Iris pigment epithelial cell (primary cell): ENCODE results near the gene LPP.

Source experiments
- DNase-seq: peaks from one replicate; pipeline ENCODE4 v3.0.0-alpha.2; 2011; ENCODE audit warnings: low read depth

The LPP gene

GRCh38 chr3:188169830-188170455 lies 16.0 kb downstream of the LPP start:
- DNase-seq: no peak

- DNase-seq: no peak
Observed at GRCh38 chr3:188170461-188171459, 16.8 kb downstream of the LPP start.

GRCh38 chr3:188171682-188172467 lies 17.9 kb downstream of the LPP start:
- DNase-seq: no peak

- no peak for DNase-seq
Observed at GRCh38 chr3:188174317-188175044, 20.5 kb downstream of the LPP start.

GRCh38 chr3:188176476-188176875 lies 22.5 kb downstream of the LPP start:
- no peak for DNase-seq

- no peak for DNase-seq
Observed at GRCh38 chr3:188176884-188177283, 22.9 kb downstream of the LPP start.

GRCh38 chr3:188177721-188178120 lies 23.8 kb downstream of the LPP start:
- DNase-seq: no peak

- no peak for DNase-seq
Observed at GRCh38 chr3:188178293-188178936, 24.5 kb downstream of the LPP start.

GRCh38 chr3:188179006-188179966 lies 25.3 kb downstream of the LPP start:
- peak; percentile 59 for DNase-seq

GRCh38 chr3:188180114-188180513 lies 26.2 kb downstream of the LPP start:
- DNase-seq: no peak

- DNase-seq: no peak
Observed at GRCh38 chr3:188183452-188183851, 29.5 kb downstream of the LPP start.

GRCh38 chr3:188184160-188184559 lies 30.2 kb downstream of the LPP start:
- no peak for DNase-seq

GRCh38 chr3:188184649-188185048 lies 30.7 kb downstream of the LPP start:
- no peak for DNase-seq

GRCh38 chr3:188185717-188186251 lies 31.8 kb downstream of the LPP start:
- peak; percentile 34 for DNase-seq

GRCh38 chr3:188187053-188187452 lies 33.1 kb downstream of the LPP start:
- peak; percentile 48 for DNase-seq

- DNase-seq: no peak
Observed at GRCh38 chr3:188188911-188189310, 35.0 kb downstream of the LPP start.

- no peak for DNase-seq
Observed at GRCh38 chr3:188191460-188191859, 37.5 kb downstream of the LPP start.

- DNase-seq: no peak
Observed at GRCh38 chr3:188192034-188192433, 38.1 kb downstream of the LPP start.

- peak; percentile 73 for DNase-seq
Observed at GRCh38 chr3:188194332-188194731, 40.4 kb downstream of the LPP start.
